Measurements from ENCODE around the gene VMP1.
"Not testable (repeated sequence)": the region's sequence is repeated elsewhere in the genome, so short reads cannot be mapped to it uniquely, and the experiment has no call there.

The VMP1 gene

DNA sequence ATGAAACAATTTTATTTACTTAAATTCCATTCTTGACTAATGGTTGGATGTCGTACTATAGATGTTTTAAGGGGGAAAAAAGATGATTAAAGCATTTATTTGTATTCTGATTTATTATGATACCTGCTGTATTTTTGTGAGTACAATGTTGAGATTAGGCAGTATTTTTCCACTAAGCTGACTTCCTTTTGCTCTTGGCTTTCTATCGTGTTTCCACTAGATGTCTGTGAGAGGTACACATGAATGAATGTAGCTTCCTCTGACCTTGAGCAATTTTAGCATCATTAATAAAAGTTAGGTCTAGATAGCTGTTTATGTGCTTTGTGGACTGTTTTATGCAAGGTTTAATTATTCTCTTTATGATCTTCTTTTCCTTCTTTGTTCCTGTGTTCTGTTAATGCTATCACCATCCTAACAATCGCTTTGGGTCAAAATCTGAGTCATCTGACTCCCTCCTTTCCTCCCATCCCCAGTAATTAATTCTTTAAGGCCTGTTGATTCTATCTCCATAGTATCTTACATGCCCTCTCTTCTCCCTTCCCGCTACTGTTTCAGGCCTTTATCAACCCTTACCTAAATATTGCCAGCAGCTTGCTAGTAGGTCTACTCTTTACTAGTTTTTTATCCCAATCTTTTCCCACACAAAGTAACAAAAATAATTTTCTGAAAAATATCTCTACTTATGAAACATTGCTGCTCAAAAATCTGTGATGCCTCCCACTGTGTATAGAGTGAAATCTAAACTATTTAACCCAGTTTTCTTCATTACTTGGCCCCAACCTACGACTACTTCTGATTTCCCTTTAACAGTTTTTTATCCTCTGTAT is 76.0 kb downstream of the VMP1 start:
- DNase-seq = no peak

DNA sequence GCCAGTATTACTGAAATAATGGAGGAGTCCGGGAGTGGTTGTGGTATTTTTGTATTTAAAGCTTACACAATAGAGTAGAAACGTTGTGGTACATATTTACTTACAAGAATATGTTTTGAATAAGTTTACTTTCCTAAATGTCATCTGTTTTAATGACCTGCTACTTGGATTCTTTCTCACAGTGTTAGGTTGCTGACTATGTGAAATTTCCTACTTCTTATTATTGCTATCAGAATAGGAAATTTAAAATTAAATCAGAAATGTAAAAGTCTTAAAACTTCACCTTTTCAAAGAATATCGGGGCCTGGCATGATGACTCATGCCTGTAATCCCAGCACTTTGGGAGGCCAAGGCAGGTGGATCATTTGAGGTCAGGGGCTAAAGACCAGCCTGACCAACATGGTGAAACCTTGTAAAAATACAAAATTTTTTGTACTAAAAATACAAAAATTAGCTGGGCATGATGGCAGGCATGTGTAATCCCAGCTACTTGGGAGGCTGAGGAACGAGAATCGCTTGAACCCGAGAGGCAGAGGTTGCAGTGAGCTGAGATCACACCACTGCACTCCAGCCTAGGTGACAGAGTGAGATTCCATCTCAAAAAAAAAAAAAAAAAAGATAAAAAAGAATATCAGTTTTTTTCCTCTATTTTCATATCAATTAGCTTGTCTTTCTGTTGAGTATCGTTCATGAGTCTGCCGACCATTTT is 77.8 kb downstream of the VMP1 start:
- no peak for DNase-seq

DNA sequence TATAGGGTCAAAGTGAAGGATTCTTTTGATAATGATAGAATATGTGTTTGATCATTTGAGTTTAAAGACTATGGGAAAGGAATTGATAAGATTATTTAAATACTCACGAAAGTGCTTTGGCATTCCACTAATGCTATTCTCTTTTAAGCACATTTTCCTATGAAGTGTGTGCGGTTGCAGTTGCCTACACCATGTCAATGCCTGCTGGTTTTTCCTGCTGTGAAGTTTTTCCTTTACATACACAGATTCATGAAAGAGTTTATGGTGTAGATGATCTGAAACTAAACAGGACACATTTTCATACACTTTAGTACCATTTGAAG is 78.7 kb downstream of the VMP1 start:
- no peak for DNase-seq

DNA sequence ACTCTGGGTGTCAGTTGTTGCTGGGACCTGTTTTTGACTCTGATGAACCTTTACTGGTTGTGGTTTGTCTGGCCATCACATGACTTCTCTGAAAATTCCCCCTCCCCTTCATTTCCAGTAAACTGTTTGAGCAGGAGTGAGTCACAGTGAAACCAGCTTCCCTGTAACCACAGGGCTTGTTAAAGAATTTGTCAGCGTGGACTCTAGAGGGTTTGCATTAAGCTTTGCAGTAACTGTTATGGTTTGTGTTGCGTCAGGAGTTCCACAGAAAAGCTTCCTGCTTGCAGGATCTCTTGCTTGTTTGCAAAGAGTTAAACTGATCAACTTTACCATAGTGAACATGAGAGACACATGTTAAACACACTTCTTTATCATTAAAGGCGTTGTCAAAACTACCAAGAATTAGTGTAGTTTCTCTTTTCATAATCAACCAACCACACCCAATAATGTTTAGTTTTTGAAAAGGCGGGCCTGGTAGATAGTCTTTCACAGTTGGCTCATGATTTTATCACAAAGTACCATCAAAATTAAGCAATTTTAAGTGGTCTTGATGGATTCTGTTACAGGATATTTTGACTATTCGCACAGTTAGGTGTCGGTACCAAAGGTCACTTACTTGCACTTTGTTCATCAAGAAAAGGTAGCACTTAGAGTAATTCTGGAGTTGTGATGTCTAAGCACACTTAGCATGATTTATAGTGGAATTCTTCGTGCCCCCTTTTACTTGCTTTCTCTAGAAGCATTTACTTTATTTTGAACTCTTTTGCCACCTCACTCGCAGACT is 79.3 kb downstream of the VMP1 start:
- no peak for DNase-seq

DNA sequence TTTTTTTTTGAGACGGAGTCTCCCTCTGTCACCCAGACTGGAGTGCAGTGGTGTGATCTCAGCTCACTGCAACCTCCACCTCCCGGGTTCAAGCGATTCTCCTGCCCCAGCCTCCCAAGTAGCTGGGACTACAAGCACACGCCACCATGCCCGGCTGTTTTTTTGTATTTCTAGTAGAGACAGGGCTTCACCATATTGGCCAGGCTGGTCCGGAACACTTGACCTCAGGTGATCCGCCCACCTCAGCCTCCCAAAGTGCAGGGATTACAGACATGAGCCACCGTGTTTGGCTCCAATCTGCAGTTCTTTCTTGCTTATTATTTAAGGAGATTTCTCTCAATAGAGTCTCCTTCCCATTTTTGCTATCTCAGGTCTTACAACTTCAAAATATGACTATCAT is 82.4 kb downstream of the VMP1 start:
- not testable (repeated sequence) for DNase-seq

DNA sequence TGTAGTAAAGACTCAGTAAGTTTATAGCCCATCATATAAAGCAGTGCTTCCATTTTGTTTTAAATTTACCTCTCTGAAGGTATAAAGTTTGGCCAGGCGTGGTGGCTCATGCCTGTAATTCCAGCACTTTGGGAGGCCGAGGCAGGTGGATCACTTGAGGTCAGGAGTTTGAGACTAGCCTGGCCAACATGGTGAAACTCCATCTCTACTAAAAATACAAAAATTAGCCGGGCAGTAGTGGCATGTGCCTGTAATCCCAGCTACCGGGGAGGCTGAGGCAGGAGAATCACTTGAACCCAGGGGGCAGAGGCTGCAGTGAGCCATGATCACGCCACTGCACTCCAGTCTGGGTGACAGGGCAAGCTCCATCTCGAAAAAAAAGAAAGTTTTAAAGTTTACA is 83.0 kb downstream of the VMP1 start:
- not testable (repeated sequence) for DNase-seq

DNA sequence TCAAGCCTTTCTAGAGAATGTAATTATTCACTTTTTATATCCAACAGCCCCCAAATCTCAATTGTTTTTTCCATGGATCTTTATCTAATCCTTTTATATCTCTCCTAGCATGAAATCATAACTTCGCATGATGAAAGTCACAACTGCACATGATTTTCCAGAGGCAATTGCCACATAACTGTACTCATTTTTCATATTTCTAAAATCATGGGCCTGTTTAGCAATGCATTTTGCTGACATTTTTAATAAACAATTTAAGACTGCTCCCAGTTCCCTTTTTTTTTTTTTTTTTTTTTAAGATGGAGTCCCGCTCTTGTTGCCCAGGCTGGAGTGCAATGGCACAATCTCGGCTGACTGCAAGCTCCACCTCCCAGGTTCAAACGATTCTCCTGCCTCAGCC is 83.5 kb downstream of the VMP1 start:
- DNase-seq = no peak

DNA sequence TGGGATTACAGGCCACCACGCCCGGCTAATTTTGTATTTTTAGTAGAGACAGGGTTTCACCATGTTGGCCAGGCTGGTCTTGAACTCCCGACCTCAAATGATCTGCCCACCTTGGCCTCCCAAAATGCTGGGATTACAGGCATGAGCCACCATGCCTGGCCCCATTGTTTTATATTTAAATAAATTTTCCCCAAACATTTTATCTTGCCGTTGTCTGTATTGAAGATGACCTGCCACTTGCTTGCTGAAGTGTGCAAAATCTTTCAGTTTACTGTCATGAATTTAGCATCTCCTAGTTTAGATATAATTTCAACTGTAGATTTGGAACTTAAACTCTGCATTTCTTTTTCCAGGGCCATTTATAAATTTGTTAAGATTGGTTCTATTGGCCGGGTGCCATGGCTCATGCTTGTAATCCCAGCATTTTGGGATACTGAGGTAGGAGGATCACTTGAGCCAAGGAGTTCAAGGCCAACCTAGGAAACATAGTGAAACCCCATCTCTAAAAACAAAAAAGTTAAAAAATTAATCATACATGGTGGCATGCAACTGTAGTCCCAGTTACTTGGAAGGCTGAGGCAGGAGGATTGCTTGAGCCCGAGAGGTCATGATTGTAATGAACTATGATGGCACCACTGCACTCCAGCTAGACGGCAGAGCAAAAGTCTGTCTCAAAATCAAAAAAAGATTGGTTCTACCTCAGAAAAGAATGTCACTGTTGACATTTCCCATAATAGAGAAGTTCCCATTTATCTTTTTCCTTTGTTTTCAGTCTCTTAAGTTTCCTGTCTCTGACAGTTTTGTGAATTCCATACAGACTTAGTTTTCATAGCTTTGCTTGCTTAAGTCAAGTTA is 84.4 kb downstream of the VMP1 start:
- DNase-seq = no peak

DNA sequence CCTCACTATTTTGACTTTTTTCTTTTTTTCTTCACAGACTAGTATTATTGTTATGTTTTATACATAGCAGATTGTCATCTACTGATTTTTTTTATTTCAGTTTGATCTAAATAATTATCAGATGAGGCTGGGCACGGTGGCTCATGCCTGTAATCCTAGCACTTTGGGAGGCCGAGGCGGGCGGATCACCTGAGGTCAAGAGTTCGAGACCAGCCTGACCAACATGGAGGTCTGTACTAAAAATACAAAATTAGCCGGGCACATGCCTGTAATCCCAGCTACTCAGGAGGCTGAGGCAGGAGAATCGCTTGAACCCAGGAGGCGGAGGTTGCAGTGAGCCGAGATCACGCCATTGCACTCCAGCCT is 85.0 kb downstream of the VMP1 start:
- not testable (repeated sequence) for DNase-seq

DNA sequence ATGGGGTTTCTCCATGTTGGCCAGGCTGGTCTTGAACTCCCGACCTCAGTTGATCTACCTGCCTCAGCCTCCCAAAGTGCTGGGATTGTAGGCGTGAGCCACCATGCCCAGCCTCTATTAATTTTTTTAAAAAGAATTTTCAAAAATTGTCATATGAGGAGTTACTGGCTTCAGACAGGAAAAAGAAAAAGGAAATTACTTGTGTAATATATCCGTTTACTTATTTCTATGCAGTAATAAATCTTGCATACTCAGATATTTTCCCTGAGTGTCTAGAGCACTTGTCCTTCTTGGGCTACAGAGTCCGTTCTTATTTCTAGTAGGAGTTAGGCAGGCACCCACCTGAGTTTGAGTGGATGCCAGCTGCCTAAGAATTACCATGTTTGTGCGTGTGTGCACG is 85.8 kb downstream of the VMP1 start:
- DNase-seq = no peak

DNA sequence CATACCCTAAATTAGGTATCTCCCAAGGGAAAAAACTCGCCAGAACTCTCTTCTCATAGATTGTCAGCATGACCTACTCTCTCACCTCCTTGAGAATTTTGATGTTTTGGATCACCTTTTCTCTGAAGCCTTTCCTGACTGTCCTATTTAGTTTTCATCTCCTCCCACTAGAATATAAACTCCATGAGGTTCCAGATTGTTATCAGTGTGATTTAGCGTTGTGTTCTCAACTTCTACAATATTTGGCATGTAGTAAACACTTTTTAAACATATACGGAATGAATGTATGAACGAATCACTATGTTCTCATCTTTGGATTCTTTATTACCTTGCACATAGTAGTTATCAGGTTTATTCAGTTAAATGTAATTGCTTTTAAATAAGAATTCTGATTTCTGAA is 88.7 kb downstream of the VMP1 start:
- no peak for DNase-seq

DNA sequence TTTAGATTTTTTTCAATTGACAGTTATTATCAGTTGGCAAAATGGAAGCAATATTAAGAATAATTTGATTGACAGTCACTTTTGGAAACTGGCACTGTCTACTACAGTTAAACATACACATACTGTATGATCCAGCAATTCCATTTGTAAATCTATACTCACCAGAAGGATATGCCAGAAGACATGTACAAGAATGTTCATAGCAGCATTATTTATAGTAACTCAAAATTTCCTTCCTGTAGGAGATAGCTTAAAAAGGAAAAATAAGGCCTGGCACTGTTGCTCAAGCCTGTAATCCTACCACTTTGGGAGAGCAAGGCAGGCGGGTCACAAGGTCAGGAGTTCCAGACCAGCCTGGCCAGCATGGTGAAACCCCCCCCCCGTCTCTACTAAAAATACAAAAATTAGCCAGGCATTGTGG is 89.3 kb downstream of the VMP1 start:
- no peak for DNase-seq

DNA sequence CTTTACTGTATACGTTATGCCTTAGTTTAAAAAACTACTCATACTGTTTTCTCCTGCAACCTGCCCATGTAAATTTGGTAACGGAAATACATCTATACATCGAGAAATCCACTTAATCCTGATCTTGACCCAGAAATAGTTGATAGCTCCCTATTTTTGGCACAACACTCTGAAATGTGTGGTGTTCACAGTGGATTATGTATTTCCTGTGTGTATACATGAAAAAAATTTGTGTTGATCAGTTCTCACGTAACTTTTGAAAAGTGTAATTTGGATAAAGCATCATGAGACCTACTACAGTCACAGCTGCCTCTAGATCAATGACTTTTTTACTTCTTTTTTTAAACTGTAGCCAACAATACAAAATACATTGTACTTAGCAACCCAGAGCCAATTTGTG is 90.7 kb downstream of the VMP1 start:
- no peak for DNase-seq

DNA sequence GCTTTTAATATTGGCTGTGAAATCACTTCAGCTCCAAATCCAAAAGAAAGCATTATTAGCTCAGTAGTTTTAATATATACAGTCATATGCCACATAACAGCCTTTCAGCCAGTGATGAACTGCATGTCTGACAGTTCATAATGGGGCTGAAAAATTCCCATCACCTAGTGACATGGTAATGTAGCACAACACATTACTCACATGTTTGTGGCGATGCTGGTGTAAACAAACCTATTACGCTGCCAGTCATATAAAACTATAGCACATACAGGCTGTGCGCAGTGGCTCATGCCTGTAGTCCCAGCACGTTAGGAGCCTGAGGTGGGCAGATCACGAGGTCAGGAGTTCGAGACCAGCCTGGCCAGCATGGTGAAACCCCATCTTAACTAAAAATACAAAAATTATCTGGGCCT is 93.1 kb downstream of the VMP1 start:
- DNase-seq = no peak

DNA sequence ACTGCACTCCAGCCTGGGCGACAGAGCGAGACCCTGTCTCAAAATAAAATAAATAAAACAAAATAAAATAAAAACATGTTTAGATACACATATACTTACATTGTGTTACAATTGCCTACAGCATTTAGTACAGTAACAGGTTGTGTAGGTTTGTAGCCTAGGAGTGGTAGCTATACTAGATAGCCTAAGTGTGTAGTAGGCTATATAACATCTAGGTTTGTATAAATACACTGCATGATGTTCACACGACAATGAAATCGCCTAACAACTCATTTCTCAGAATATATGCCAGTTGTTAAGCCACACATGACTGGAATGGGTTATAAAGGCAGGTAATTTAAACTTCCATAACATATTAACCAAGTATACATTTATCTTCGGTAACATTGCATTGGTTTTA is 94.7 kb downstream of the VMP1 start:
- no peak for DNase-seq

DNA sequence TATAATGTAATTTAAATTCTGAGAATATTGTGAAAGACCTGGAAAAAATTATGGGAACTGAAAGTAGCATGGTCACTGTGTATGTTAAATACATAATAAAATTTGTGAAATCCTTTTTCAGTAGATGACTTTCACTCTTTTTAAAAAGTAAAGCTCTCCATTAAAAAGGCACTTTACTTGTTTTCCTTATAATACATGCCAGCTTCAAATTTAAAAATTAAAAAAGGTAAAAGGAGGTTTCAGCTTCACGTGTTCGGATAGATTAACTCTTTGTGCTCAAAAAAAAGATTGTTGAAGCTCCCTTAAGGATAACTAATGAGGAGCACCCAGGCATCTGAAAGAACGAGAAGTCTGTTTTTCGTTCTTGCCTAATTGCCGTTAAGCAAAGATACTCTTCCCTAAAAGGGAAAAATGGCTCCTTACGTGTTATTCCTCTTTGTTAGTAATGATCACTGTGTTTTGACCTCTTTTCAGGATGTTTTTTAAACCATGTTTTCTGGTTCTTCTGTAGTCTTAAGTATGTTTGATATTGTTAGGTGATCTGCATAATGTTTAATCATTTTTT is 97.5 kb downstream of the VMP1 start:
- DNase-seq = no peak

DNA sequence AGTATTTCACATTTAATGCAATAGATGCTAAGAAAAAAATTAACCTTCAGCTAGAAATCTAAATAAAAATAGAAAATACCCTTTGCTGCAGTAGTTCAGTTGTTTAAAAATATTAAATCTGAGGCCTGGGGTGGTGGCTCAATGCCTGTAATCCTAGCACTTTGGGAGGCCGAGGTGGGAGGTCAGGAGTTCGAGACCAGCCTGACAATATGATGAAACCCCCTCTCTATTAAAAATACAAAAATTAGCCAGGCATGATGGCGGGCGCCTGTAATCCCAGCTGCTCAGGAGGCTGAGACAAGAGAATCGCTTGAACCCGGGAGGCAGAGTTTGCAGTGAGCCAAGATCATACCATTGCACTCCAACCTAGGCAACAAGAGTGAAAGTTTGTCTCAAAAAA is 98.9 kb downstream of the VMP1 start:
- DNase-seq = not testable (repeated sequence)

DNA sequence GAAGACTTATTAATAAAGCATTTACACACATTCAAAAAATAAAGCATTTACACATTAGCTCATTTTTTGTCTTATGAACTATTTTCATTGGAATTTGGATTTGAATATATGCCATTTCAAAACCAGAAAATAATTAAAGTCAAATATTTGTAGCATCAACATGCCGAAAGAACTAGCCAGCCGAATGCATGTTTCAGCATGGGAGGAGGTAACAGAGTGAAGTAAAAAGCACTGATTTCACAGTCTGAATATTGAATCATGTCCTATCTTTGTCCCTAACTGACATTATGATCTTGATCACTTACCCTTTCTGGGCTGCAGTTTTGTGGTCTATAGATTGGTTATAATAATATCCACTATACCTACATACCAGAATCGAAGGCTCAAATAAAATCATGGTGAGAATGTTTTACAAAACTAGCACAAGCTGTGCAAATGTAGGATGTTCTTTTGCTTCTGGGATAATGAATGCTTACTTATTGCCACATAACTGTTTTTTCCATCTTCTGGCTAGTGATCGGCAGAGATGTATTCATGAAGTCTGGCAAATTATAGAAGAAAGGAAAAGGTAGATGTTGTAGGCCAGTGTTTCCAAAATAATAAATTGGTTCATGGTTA is 100.5 kb downstream of the VMP1 start:
- no peak for DNase-seq

DNA sequence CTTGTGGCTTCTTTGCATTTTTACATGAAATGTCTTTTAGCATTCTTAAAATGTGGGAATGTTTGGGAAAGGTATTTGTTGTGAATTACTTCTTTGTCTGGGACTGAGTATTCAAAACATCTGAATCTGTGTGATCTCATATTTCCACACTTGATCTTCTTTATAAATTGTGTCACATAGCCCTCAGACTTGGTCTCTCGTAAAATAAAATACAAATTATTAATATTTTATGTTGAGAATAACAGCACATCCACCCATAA is 103.4 kb downstream of the VMP1 start:
- DNase-seq = no peak

DNA sequence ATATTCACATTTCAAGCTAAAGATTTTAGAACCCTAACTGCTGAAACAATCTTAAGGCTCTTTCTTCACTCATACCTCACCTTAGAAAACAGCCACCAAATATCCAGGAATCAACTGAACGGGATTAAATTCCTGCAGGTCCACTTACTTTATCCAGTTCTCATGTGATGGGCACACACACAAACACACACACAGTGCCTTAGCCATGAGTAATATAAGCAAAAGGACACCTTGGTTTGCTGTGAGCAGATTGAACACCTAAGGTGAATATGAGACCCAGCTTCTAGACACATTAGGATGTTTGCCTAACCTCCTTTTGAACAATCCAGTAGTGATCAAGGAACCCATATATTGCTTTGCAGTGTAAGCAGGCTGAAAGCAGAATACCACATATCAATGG is 103.8 kb downstream of the VMP1 start:
- no peak for DNase-seq

DNA sequence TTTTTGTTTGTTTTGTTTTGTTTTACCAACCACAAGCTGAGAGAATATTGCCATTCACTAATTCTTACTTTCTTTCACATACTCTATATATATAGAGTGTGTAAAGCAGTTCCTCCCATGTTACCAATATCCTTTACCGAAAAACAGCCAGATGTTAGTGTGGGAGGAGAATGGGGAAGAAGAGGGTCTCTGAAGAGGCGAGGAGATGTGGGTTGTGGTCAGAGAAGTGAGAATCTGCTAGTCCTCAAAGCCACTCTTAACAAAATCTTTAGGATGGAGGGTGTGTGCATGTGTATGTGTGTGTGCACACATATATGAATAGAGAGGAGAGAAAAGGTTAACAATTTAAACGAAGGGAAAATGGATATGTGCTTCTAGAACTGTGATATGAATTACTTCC is 104.7 kb downstream of the VMP1 start:
- DNase-seq = no peak

DNA sequence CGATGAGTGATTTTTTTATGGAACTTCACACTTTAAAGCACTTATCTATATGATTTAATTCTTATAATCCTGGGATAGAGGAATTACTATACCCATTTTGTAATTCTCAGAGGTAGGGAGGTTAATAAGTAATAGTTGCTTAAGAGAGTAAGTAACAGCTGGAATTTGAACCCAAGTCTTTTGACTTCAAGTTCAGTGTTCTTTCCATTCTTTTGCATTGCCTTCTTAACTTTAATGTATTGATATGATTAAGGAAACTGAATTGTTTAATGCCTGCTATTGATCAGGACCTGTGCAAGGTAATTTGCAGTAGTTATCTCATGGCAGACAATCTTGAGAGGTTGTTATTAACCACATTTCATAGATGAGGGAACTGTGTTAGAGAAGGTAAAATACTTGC is 106.8 kb downstream of the VMP1 start:
- DNase-seq = no peak

DNA sequence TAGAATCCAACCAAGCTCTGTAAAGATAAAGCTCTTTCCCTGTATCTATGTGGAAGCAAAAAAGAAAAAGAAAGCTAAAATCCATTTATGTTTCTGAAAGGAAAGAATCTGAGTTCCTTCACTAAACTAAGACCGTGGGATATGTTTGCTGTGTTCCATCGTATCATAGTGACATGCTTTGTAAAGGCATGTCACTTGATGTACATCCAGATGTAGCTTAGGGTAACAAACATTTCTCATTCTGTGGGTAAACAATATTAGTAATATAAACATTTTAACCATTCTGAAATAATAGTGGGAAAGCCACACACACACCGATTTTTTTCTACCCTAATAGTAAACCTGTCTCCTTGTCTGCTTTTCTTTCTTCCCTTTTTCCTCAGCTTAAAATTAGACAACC is 107.2 kb downstream of the VMP1 start:
- DNase-seq = no peak
